Thoracic aorta (tissue), 2 donors: ENCODE data around the gene CCDC157. TPM values are rescaled to one million over a fixed set of nuclear protein-coding genes. Genes with fewer than 3 reads are reported as not detected.

Source experiments
- ATAC-seq: fragments of 150-250 bp; one replicate; pipeline ENCODE4 v1.8.0; 2017; ENCODE audit warnings: low read depth; ENCODE audit not compliant: insufficient number of reproducible peaks, low FRiP score
- DNase-seq: peaks from one replicate; pipeline ENCODE4 v3.0.0-alpha.2; 2020; ENCODE audit warnings: low spot score
- H3K27ac ChIP-seq, 2 donors: fragments of 200-600 bp; sonication (generic); 1 replicate in 1 of 2; 2 replicates in 1 of 2; pipeline ENCODE4 v1.5.1; 2016; ENCODE audit warnings: mild to moderate bottlenecking in 2 of 2, moderate library complexity in 2 of 2
- H3K27me3 ChIP-seq: fragments of 200-600 bp; sonication (generic); replicated peaks from 2 replicates; pipeline ENCODE4 v1.6.0; 2016; ENCODE audit warnings: mild to moderate bottlenecking; ENCODE audit not compliant: insufficient read depth
- H3K36me3 ChIP-seq: fragments of 200-600 bp; sonication (generic); one replicate; pipeline ENCODE4 v1.5.1; 2016
- H3K4me1 ChIP-seq, 2 donors: fragments of 200-600 bp; sonication (generic); 1 replicate in 1 of 2; 2 replicates in 1 of 2; pipeline versions ENCODE4 v1.5.1 to v1.6.0; 2016; ENCODE audit warnings: low read depth in 2 of 2, mild to moderate bottlenecking in 1 of 2; ENCODE audit not compliant: control insufficient read depth in 1 of 2
- H3K4me3 ChIP-seq: fragments of 200-600 bp; sonication (generic); 2 replicates; pipeline ENCODE4 v1.5.1; 2016; ENCODE audit warnings: mild to moderate bottlenecking
- H3K9me3 ChIP-seq: fragments of 200-600 bp; sonication (generic); 2 replicates; pipeline ENCODE4 v1.5.1; 2016
- CTCF ChIP-seq: fragments of 200-600 bp; sonication (generic); IDR thresholded peaks from one replicate; pipeline ENCODE4 v1.5.1; 2019; ENCODE audit warnings: antibody characterized with exemption
- total RNA-seq, 2 donors: library from RNA; depleted of rRNA; stranded (reverse); fragments of >200 nt; gene quantifications; one replicate each; pipeline versions ENCODE4 v1.1.0 to v1.2.3, GENCODE V29; 2016

CCDC157 gene
- total RNA-seq, 2 donors from 2014 or later: 0.27 to 2.9 TPM

- Histone ChIP-seq H3K4me1 (no peaks in the 10 kb centered on the region), H3K27me3 (no peaks in the 10 kb centered on the region), H3K4me3 (no peak overlapping the region), H3K36me3 (peaks cover 61% of the 10 kb centered on the region), H3K9me3 (no peaks in the 10 kb centered on the region), H3K27ac (no peak overlapping the region)
- DNase-seq (no peak), ATAC-seq (no peak)
- TF ChIP-seq CTCF: no peak
Observed at GRCh38 chr22:30332994-30333706, 23.7 kb upstream of the CCDC157 start.

- Histone ChIP-seq H3K27ac (no peak overlapping the region), H3K9me3 (no peaks in the 10 kb centered on the region), H3K27me3 (no peaks in the 10 kb centered on the region), H3K4me3 (no peak overlapping the region), H3K36me3 (peaks cover 67% of the 10 kb centered on the region), H3K4me1 (no peaks in the 10 kb centered on the region)
- no peak for TF ChIP-seq CTCF
- DNase-seq (no peak), ATAC-seq (no peak)
Observed at GRCh38 chr22:30333707-30334087, 23.1 kb upstream of the CCDC157 start.

- no peak for TF ChIP-seq CTCF
- Histone ChIP-seq H3K36me3 (peaks cover 76% of the 10 kb centered on the region), H3K27me3 (no peaks in the 10 kb centered on the region), H3K4me1 (no peaks in the 10 kb centered on the region), H3K9me3 (no peaks in the 10 kb centered on the region), H3K4me3 (no peak overlapping the region), H3K27ac (no peak overlapping the region)
- ATAC-seq (no peak), DNase-seq (no peak)
Observed at GRCh38 chr22:30334646-30335045, 22.2 kb upstream of the CCDC157 start.

GRCh38 chr22:30335236-30335635 lies 21.6 kb upstream of the CCDC157 start:
- Histone ChIP-seq H3K27ac (no peak overlapping the region), H3K9me3 (no peaks in the 10 kb centered on the region), H3K36me3 (peaks cover 82% of the 10 kb centered on the region), H3K4me3 (no peak overlapping the region), H3K4me1 (peaks cover 0 to 4% of the 10 kb centered on the region in 2 donors), H3K27me3 (no peaks in the 10 kb centered on the region)
- ATAC-seq: no peak
- no peak for DNase-seq
- TF ChIP-seq CTCF: no peak

- H3K27me3 ChIP-seq: no peaks in the 10 kb centered on the region
- no peak for DNase-seq
- no peak overlapping the region for H3K27ac ChIP-seq
- no peak for ATAC-seq
- peaks cover 6 to 20% of the 10 kb centered on the region in 2 donors for H3K4me1 ChIP-seq
- H3K9me3 ChIP-seq: no peaks in the 10 kb centered on the region
- no peak overlapping the region for H3K4me3 ChIP-seq
- TF ChIP-seq CTCF: no peak
- peaks cover 86% of the 10 kb centered on the region for H3K36me3 ChIP-seq
Observed at GRCh38 chr22:30336752-30337460, 19.9 kb upstream of the CCDC157 start.
